HPDE6-E6E7 (cell line): ENCODE results near the gene P3H2.
A peak's percentile ranks its signal among the peaks of the same experiment; 100 is the strongest.

Experiments used
- DNase-seq: peaks from one replicate; pipeline ENCODE4 v3.0.0; 2011; ENCODE audit warnings: missing footprints; ENCODE audit errors: extremely low spot score

The P3H2 gene

GRCh38 chr3:190017521-190018288 is 103.0 kb downstream of the P3H2 start:
- DNase-seq, result no peak

GRCh38 chr3:190016966-190017365 is 103.7 kb downstream of the P3H2 start:
- no peak for DNase-seq

- no peak for DNase-seq
Measured at GRCh38 chr3:190014940-190015339, 105.8 kb downstream of the P3H2 start.

DNA sequence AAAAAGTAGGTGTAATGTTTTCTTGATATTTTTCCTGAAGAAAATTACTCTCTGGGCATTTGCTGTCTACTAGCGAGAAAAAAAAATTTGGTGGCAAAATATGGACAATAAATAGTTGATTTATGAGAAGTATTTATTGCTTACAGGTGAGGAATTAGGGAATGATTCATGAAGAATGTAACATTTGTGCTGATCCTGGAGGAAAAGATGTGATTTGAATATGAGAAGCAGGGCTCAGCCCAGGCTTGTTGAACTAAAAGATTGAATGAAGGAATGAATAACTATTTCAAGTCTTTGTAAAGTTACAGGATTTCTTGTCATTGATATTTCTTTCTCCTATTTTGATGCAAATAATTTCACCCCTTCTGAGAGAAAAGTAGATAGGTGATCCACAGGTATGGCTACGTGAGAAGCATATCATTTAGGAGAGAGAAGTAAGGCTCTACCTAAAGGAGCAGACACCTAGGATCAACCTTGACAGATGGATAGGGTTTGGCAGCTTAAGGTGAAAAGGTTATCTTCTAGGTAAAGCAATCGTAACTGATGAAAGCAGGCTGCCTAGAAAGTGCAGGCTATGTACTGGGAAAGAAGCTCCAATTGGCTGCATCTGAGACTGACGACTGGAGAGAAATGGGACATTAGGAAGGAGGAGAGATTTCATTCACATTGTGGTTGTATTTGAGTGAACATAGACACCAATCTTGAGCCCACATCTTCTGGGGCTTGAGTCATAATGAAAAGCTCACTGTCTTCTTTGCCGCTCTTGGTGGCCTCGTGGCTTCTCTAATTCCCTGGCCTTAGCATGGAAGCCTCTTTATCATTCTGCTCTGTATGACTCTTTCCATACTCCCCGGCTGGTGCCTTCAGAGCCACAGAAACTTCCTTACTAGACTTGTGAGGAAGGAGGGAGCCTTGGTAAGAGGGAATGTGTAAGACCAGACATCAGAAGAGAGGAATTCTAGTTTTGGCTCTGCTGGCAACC is 106.5 kb downstream of the P3H2 start:
- no peak for DNase-seq

- DNase-seq, result no peak
Measured at GRCh38 chr3:190012784-190013183, 107.9 kb downstream of the P3H2 start.

DNA sequence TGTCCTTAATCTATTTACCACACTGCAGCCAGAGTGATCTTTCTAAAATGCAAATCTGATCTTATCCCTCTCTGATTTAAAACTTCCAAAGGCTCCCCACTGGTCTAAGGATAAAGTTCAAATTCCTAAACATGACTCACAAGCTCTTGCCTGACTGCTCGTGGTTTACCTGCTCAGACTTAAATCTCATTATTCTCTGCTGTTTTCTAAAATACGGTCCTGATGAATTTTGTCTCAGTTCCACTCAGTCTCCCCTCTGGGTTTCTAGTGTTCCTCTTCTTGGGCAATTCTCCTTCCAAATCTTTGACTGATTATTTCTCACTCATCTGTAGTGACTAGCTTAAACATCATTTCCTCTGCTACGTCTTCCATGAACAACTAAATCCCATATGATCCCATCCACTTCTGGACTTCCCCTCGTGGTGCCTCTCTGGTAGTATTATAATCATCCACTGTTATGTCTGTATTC is 108.3 kb downstream of the P3H2 start:
- peak; percentile 50 for DNase-seq

GRCh38 chr3:190010486-190010885 is 110.2 kb downstream of the P3H2 start:
- no peak for DNase-seq

- DNase-seq, result no peak
Measured at GRCh38 chr3:190009614-190010013, 111.1 kb downstream of the P3H2 start.

DNA sequence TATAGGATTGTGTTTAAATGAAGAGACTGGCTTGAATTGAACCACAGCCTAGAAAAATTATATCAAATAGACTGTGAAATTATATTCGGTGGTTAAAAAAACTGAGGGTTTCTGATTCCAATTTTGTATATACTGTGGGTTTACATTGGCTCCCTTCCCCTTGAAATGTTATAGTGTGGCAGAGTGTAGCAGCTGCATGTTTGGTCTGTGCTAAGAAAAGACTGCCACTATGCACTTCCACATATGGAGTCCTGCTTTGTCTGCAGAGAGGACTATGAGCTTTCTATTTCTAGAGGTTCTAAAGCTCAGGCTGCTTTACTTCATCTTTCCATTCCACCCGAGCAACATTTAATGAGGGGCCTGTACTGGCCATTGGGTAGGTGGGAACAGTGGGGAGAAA is 112.3 kb downstream of the P3H2 start:
- no peak for DNase-seq

- no peak for DNase-seq
Measured at GRCh38 chr3:190005343-190006113, 115.2 kb downstream of the P3H2 start.

DNA sequence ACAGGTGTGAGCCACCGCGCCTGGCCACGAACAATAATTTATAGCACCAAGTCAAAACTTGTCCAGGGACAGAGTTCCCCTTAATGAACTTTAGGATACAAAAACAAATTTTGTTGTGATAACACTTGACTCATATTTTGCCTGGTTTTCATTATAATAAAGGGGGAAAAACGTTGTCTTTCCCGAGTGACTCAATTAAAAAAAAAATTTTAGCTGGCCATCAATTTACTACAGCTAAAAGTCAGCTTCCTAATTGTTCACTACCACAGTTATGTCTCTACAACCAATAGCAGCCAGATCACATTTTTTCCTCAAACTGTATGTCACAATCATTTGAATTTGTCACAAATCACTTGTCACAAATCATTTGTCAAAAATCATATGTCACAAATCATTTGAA is 116.0 kb downstream of the P3H2 start:
- DNase-seq, result no peak

- DNase-seq, result peak; percentile 54
Measured at GRCh38 chr3:190003681-190004123, 117.0 kb downstream of the P3H2 start.

DNA sequence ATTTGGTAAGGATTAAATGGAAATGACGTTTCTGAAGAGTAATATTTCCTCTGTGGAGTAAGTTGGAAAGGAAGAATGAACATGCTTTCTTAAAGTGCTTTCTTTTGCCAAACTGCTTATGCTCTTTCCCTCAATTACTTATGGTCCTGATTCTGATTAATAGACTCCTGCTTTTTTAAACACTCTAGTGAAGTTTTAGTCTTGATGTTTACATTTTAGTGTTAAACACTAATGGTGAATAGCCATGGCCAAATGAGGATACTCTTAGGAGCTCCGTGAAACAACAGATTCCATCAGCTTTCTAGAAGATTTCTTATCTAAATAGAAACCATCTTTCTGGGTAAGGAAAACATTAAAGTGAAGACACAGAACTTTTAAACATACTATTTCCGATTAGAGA is 117.6 kb downstream of the P3H2 start:
- DNase-seq, result no peak

DNA sequence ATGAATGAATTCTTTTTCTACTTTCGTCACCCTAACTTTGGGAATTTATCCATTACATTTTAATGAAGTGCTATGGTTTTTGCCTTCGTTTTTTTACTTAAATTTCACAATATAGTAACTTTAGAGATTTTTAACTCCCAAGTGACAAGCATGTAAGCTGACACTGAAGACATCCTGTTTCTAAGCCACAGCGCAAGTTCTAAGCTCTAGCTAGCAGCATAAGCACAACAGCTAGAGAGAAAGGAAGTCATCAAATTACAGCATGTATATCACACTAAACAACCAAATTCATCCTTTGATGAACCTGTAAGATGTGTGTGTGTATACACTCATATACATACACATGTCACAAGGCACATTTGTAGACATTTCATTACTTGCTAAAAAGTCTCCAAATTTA is 119.3 kb downstream of the P3H2 start:
- DNase-seq, result no peak

DNA sequence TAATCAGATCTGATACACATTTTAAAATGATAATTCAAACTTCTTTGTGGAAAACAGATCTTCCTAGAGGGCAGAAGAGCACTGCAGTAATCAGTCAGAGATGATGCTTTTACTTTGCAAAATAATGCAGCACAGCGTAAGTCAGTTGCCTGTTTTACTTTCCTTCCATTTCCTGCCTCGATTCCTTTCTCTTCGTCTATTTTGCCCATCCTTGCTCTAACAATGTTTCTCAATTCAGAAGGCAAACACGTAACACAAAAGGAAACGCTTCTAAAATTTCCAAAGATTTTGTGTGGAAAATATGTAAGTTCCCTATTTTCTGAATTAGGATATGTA is 119.9 kb downstream of the P3H2 start:
- no peak for DNase-seq

- DNase-seq, result no peak
Measured at GRCh38 chr3:190000187-190000860, 120.4 kb downstream of the P3H2 start.

GRCh38 chr3:189999718-190000117 is 121.0 kb downstream of the P3H2 start:
- no peak for DNase-seq

DNA sequence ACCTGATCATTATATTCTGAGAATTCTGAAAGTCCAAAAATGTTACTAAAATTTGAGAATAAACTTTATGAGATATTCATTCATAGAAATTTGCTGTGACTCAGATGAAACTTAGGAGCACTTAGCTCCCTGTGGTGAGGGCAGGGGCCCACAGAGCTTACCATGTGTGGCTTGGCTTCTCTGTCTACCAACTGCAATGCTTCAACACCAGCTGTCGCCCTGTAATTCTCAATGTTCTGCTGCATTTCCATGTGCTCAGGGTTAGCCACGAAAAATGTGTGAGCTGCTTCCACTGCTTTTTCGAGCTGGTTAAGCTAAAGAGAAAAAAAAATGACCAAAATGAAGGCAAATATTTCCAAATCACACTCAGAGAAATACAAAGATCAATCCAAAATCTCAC is 125.6 kb downstream of the P3H2 start:
- DNase-seq, result no peak

- no peak for DNase-seq
Measured at GRCh38 chr3:189990826-189991225, 129.9 kb downstream of the P3H2 start.

- no peak for DNase-seq
Measured at GRCh38 chr3:189988854-189989253, 131.8 kb downstream of the P3H2 start.

GRCh38 chr3:189988322-189988721 is 132.4 kb downstream of the P3H2 start:
- no peak for DNase-seq
